Activated naive CD8-positive, alpha-beta T cell treated with anti-CD3 and anti-CD28 coated beads, Interleukin-2, amount 50 U/mL, for 24 hours (primary cell): ENCODE results near the gene CKMT2.

Experiments used
- ATAC-seq: fragments of 150-1000 bp; cut with Tn5 transposase; one replicate; pipeline ENCODE4 v1.10.0; 2021
- DNase-seq: peaks from one replicate; pipeline ENCODE4 v3.0.0; 2021
- H3K27ac Mint-ChIP-seq: one replicate; pipeline ENCODE4 v1.8.0; 2021; ENCODE audit warnings: mild to moderate bottlenecking, mixed read lengths
- H3K27me3 Mint-ChIP-seq: one replicate; pipeline ENCODE4 v1.8.0; 2021; ENCODE audit warnings: mixed read lengths
- H3K36me3 Mint-ChIP-seq: one replicate; pipeline ENCODE4 v1.8.0; 2021; ENCODE audit warnings: low read depth, mixed read lengths
- H3K4me1 Mint-ChIP-seq: one replicate; pipeline ENCODE4 v1.8.0; 2021; ENCODE audit warnings: mixed read lengths
- H3K4me3 Mint-ChIP-seq: one replicate; pipeline ENCODE4 v1.8.0; 2021; ENCODE audit warnings: mild to moderate bottlenecking, moderate library complexity, mixed read lengths
- H3K9me3 Mint-ChIP-seq: one replicate; pipeline ENCODE4 v1.8.0; 2021; ENCODE audit warnings: mixed read lengths

The CKMT2 gene

DNA sequence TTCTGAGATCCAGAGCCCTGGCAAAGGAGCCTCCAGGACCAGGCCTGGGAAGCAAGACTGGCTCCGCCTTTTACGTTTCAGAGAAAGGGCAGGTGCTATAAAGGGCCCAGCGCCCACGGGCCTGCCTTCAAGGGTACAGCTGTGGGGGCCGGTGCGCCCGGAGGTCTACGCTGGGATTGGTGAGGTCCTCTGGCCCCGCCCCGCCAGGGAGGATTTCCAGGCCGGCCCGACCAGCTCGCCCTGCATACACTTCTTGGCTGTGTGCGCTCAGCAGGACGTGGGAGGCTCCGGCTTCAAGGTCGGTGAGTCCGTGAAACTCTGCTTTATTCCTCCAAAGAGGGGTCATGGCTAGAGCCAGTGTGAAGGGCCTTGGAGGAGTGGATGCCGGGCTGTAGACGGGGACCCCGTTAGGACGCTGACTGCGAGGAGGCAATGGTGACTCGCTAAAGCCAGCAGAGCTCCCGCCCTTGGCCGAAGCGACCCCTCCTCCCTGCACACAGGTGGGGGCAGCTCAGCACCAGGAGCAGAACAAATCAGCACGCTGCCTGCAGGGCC is at the start of gene CKMT2:
TSS of gene CKMT2 (plus strand) at position 243 of the 555 bp plus-strand sequence. CDS start 17,811 bp downstream, outside the sequence.
- Mint-ChIP-seq H3K4me3 (no peak within 1 kb of the TSS), H3K9me3 (no peaks in the 10 kb centered on the region), H3K36me3 (peaks cover 1% of the 10 kb centered on the region), H3K27me3 (no peaks in the 10 kb centered on the region), H3K4me1 (peaks cover 14% of the 10 kb centered on the region), H3K27ac (no peak within 1 kb of the TSS)
- DNase-seq (peak; percentile 17), ATAC-seq (peak; percentile 56)

GRCh38 chr5:81183811-81184748 is 49.0 kb upstream of the CKMT2 start:
- H3K27ac Mint-ChIP-seq = no peak overlapping the region
- no peak for ATAC-seq
- no peak for DNase-seq
- H3K27me3 Mint-ChIP-seq = no peaks in the 10 kb centered on the region
- H3K4me3 Mint-ChIP-seq = no peak overlapping the region
- peaks cover 9% of the 10 kb centered on the region for H3K4me1 Mint-ChIP-seq
- H3K9me3 Mint-ChIP-seq = no peaks in the 10 kb centered on the region
- no peaks in the 10 kb centered on the region for H3K36me3 Mint-ChIP-seq

- ATAC-seq (no peak), DNase-seq (no peak)
- Mint-ChIP-seq H3K4me3 (no peak overlapping the region), H3K9me3 (no peaks in the 10 kb centered on the region), H3K27ac (no peak overlapping the region), H3K27me3 (no peaks in the 10 kb centered on the region), H3K36me3 (no peaks in the 10 kb centered on the region), H3K4me1 (peaks cover 9% of the 10 kb centered on the region)
Measured at GRCh38 chr5:81184749-81185110, 48.4 kb upstream of the CKMT2 start.

- peaks cover 6% of the 10 kb centered on the region for H3K4me1 Mint-ChIP-seq
- H3K4me3 Mint-ChIP-seq = no peak overlapping the region
- no peak overlapping the region for H3K27ac Mint-ChIP-seq
- DNase-seq (no peak), ATAC-seq (no peak)
- H3K36me3 Mint-ChIP-seq = no peaks in the 10 kb centered on the region
- no peaks in the 10 kb centered on the region for H3K9me3 Mint-ChIP-seq
- H3K27me3 Mint-ChIP-seq = no peaks in the 10 kb centered on the region
Measured at GRCh38 chr5:81187885-81188284, 45.2 kb upstream of the CKMT2 start.

DNA sequence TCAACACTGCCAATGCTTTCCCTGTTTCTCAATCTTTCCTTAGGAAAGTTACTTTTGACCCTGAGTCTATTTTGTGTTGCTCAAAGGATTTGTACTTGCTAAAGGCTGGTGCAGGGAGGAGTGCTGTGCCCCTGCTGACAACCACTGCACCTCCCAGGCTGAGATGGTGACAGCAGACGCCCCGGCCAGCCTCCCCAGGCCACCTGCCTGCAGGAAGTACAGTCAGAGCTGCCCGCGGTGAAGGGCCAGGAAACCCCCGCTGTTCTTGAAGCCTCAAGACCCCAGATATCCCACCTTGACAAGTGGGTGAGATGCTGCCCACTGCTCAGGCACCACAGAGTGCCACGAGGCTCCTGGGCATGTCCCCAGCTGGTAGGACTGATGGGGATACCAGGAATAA is 44.2 kb upstream of the CKMT2 start:
- Mint-ChIP-seq H3K4me3 (no peak overlapping the region), H3K36me3 (no peaks in the 10 kb centered on the region), H3K27me3 (no peaks in the 10 kb centered on the region), H3K27ac (no peak overlapping the region), H3K4me1 (peaks cover 1% of the 10 kb centered on the region), H3K9me3 (no peaks in the 10 kb centered on the region)
- ATAC-seq (no peak), DNase-seq (no peak)

GRCh38 chr5:81189875-81190498 is 43.1 kb upstream of the CKMT2 start:
- ATAC-seq = no peak

DNA sequence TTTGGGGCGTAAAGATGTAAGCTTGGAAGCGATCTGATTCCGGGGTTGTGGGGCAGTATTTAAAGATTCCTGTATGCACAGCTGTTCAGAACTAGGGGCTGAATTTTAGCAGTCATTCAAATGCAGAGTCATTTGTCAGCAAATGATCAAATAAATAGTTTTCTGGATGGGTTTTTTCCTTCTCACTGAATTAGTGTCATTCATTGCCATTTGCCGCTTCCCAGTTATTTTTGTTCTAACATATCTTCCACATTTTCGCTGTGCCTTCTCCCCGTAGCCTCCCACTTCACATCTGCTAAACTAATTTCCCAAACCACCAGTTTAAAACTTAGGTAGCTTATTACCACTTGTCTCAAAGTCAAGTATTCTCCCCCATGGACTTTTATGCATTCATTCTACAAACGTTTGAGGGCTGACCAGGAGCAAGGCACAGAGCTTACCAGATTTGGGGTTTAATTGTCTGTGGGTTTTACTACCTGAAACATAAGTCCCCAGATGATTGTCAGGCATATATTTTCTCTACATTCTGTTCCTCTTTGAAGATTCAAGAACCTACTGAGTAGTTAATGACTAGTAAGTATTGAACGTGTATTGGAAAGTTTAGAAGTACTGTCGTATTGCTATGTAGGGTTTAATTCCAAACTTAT is 41.3 kb upstream of the CKMT2 start:
- no peaks in the 10 kb centered on the region for H3K36me3 Mint-ChIP-seq
- peaks cover 10% of the 10 kb centered on the region for H3K4me1 Mint-ChIP-seq
- H3K9me3 Mint-ChIP-seq = no peaks in the 10 kb centered on the region
- no peak overlapping the region for H3K27ac Mint-ChIP-seq
- DNase-seq (no peak), ATAC-seq (no peak)
- no peak overlapping the region for H3K4me3 Mint-ChIP-seq
- peaks cover 3% of the 10 kb centered on the region for H3K27me3 Mint-ChIP-seq

More at GRCh38 chr5:81189875-81190498, 43.1 kb upstream of the CKMT2 start:
- Mint-ChIP-seq H3K4me3 (no peak overlapping the region), H3K27ac (no peak overlapping the region), H3K9me3 (no peaks in the 10 kb centered on the region), H3K36me3 (no peaks in the 10 kb centered on the region), H3K4me1 (peaks cover 7% of the 10 kb centered on the region), H3K27me3 (peaks cover 2% of the 10 kb centered on the region)
- no peak for DNase-seq

- Mint-ChIP-seq H3K36me3 (no peaks in the 10 kb centered on the region), H3K4me3 (no peak overlapping the region), H3K9me3 (no peaks in the 10 kb centered on the region), H3K27me3 (peaks cover 3% of the 10 kb centered on the region), H3K27ac (no peak overlapping the region), H3K4me1 (peaks cover 10% of the 10 kb centered on the region)
- DNase-seq = no peak
- ATAC-seq = no peak
Measured at GRCh38 chr5:81192373-81192750, 40.8 kb upstream of the CKMT2 start.

DNA sequence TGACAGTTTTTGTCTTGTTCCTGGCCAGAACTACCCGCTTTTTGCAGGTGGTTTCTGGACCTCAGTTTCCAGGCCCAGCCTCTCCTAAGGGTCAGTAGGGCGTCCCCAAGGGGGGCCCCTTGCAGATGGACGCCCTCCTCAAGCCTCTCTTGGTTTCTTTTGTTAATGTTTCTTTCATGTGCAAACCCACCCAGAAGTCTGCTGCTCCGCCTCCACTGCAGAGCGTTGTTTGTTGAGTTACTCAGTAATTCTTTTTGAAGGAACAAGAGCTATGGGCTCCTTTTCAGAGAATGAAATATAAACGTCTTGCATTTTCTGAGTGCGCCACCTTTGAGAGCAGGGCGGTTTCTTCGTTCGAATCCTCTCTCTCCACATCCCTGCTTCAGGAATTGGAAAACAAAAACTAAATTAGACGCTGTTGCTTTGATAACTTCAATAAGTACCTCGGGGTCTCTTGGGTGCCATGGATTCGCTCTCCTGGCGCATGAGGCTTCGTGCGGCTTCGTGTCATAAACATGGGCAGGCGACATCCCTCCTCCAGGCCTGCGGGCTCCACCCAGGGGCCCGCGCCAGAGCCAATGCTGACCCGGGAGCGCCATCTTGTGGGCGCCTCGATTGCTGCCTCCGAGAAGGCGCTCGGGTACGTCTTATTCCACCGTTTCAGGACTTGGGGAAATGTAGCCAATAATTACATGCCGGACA is 38.3 kb upstream of the CKMT2 start:
- Mint-ChIP-seq H3K27me3 (peaks cover 3% of the 10 kb centered on the region), H3K4me3 (peak overlapping the region; percentile 48), H3K27ac (no peak overlapping the region), H3K4me1 (peaks cover 8% of the 10 kb centered on the region), H3K9me3 (no peaks in the 10 kb centered on the region), H3K36me3 (no peaks in the 10 kb centered on the region)
- peak; percentile 88 for DNase-seq
- peak; percentile 98 for ATAC-seq

DNA sequence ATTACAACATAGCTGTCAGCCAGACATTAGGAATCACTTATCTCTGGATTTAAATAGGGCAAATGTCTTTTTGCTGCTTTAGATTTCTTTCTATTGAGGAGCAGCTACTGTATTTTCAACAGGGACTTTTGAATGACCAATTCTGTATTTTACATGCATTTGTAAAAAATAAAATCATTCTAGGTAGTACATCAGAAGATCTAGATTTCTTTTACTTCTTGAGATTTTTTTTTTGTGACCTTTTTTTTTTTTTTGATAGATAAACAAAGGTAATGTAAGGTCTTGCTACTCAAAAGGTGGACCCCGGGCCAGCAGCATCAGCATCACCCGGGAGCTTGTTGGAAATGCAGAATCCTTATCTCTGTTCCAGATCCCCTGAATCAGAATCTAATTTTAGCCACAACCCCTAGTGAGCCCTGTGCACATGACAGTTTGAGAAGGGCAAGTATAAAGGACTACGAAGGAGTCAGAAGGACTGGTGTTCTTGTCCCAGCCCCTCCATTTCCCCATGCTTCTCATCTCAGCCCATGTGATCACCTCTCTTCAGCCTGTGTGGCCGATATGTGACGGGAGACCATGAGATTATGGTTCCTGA is 37.7 kb upstream of the CKMT2 start:
- Mint-ChIP-seq H3K27me3 (peaks cover 3% of the 10 kb centered on the region), H3K9me3 (no peaks in the 10 kb centered on the region), H3K36me3 (no peaks in the 10 kb centered on the region), H3K27ac (no peak overlapping the region), H3K4me3 (peak overlapping the region; percentile 48), H3K4me1 (peaks cover 8% of the 10 kb centered on the region)
- ATAC-seq (no peak), DNase-seq (no peak)

DNA sequence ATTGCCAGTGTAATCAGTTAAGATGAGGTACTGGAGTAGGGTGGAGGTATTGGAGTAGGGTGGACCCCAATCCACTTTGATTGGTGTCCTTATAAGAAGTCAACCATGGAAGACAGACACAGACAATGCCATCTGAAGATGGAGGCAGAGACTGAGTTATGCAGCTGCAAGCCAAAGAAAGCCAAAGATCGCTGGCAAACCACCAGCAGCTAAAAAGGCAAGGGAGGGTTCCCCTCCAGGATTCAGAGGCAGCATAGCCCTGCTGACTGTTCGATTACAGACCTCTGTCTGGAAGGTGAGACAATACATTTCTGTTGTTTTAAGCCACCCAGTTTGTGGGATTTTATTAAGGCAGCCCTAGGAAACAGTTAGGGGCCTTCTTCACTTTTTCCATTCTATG is 30.5 kb upstream of the CKMT2 start:
- Mint-ChIP-seq H3K4me3 (no peak overlapping the region), H3K9me3 (no peaks in the 10 kb centered on the region), H3K4me1 (peaks cover 2% of the 10 kb centered on the region), H3K27ac (no peak overlapping the region), H3K27me3 (no peaks in the 10 kb centered on the region), H3K36me3 (no peaks in the 10 kb centered on the region)
- ATAC-seq = no peak
- DNase-seq = no peak

DNA sequence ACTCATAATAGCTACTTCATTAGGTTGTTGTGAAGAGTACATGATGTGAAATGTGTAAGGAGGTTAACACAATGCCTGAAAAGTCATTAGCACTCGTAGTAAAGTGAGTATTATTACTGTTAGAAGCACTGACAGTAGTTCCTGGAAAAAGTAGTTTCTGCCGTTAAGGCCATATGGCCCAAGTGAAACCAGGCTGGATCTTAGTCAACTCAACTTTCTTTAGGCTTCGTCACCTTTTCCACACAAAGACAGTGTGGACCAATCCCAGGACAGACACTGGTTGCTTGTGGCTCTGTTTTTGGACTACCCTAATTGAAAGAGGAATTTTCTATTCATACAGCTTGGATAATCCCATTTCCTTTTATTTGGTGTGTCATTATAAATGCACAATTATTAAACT is 29.4 kb upstream of the CKMT2 start:
- H3K27ac Mint-ChIP-seq = no peak overlapping the region
- H3K4me1 Mint-ChIP-seq = peaks cover 2% of the 10 kb centered on the region
- no peaks in the 10 kb centered on the region for H3K27me3 Mint-ChIP-seq
- no peaks in the 10 kb centered on the region for H3K9me3 Mint-ChIP-seq
- ATAC-seq (no peak), DNase-seq (no peak)
- H3K4me3 Mint-ChIP-seq = no peak overlapping the region
- H3K36me3 Mint-ChIP-seq = no peaks in the 10 kb centered on the region

- Mint-ChIP-seq H3K9me3 (no peaks in the 10 kb centered on the region), H3K4me3 (no peak overlapping the region), H3K27ac (no peak overlapping the region), H3K27me3 (no peaks in the 10 kb centered on the region), H3K36me3 (peaks cover 5% of the 10 kb centered on the region), H3K4me1 (peaks cover 6% of the 10 kb centered on the region)
- DNase-seq = no peak
- ATAC-seq = no peak
Measured at GRCh38 chr5:81204205-81204604, 28.9 kb upstream of the CKMT2 start.

DNA sequence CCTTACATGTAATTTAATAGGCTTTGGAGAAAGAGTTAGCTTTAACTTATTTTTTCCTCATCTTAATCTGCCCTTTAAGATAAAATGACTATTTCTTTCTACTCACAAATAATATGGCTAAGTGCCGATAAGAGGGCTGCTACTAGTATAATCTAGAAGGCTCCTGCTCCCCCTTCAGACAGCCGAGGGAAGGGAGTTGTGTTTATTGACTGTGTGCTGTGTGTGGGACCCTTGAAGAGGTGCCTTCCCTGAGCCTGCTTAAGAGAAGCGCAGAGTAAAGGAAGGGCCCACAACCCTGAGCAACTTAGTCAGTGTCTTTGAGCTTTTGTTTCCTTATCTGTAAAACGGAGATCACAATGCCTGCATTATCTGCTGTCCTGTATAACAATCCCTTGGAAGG is 28.1 kb upstream of the CKMT2 start:
- Mint-ChIP-seq H3K4me1 (peaks cover 13% of the 10 kb centered on the region), H3K9me3 (no peaks in the 10 kb centered on the region), H3K27me3 (no peaks in the 10 kb centered on the region), H3K27ac (no peak overlapping the region), H3K36me3 (peaks cover 7% of the 10 kb centered on the region), H3K4me3 (no peak overlapping the region)
- ATAC-seq (no peak), DNase-seq (no peak)
